Thyroid gland (tissue), 4 donors: ENCODE measurements around the gene BUB1B. TPM values are rescaled to one million over a fixed set of nuclear protein-coding genes. Genes with fewer than 3 reads are reported as not detected.

Experiments
- DNase-seq, 2 donors: peaks; one replicate each; pipeline ENCODE4 v3.0.0-alpha.2; 2019
- H3K27ac ChIP-seq, 3 donors: fragments of 200-600 bp; sonication (generic); 1 replicate in 2 of 3; 2 replicates in 1 of 3; pipeline ENCODE4 v1.5.1; 2016 to 2019; ENCODE audit warnings: mild to moderate bottlenecking in 1 of 3, moderate library complexity in 1 of 3
- H3K27me3 ChIP-seq: fragments of 200-600 bp; sonication (generic); one replicate; pipeline ENCODE4 v1.5.1; 2019
- H3K36me3 ChIP-seq, 2 donors: fragments of 200-600 bp; sonication (generic); one replicate each; pipeline ENCODE4 v1.5.1; 2016 to 2019
- H3K4me1 ChIP-seq, 2 donors: fragments of 200-600 bp; sonication (generic); one replicate each; pipeline ENCODE4 v1.5.1; 2017 to 2019
- H3K4me3 ChIP-seq, 3 donors: fragments of 200-600 bp; sonication (generic); replicated peaks in 1 of 3; 1 replicate in 2 of 3; 2 replicates in 1 of 3; pipeline ENCODE4 v1.5.1; 2016; ENCODE audit warnings: mild to moderate bottlenecking in 1 of 3
- H3K9me3 ChIP-seq: fragments of 200-600 bp; sonication (generic); one replicate; pipeline ENCODE4 v1.5.1; 2017
- CTCF ChIP-seq, 6 experiments: fragments of 200-600 bp in 3 of 6; fragments of 450-650 bp in 3 of 6; sonication (generic) in 3 of 6; IDR thresholded peaks; one replicate each; pipeline ENCODE4 v1.5.1; 2016 to 2019; ENCODE audit warnings: antibody characterized with exemption in 6 of 6, mild to moderate bottlenecking in 2 of 6, inconsistent platforms in 1 of 6, moderate library complexity in 1 of 6
- POLR2A ChIP-seq, 2 donors: fragments of 450-650 bp; IDR thresholded peaks; one replicate each; pipeline ENCODE4 v1.6.1; 2017; ENCODE audit warnings: antibody characterized with exemption in 2 of 2, mild to moderate bottlenecking in 2 of 2, moderate library complexity in 1 of 2
- WGBS, 2 donors: methylation state at CpG; one replicate each; pipeline ENCODE4 v1.1.5; 2017; 5-methylcytosine and 5-hydroxymethylcytosine counted together
- intact Hi-C: fragments of 100-400 bp; cut with DNase I; formaldehyde crosslinking; loops from one replicate; pipeline ENCODE4 v1.15.1; 2023
- total RNA-seq, 4 donors: library from RNA; depleted of rRNA; stranded (reverse); fragments of >200 nt; gene quantifications; one replicate each; pipeline ENCODE4 v1.2.3, GENCODE V29; 2016

Gene BUB1B
- total RNA-seq, 4 donors from 2014 or later, result 0.20 to 3.7 (median 1.4) TPM

DNA sequence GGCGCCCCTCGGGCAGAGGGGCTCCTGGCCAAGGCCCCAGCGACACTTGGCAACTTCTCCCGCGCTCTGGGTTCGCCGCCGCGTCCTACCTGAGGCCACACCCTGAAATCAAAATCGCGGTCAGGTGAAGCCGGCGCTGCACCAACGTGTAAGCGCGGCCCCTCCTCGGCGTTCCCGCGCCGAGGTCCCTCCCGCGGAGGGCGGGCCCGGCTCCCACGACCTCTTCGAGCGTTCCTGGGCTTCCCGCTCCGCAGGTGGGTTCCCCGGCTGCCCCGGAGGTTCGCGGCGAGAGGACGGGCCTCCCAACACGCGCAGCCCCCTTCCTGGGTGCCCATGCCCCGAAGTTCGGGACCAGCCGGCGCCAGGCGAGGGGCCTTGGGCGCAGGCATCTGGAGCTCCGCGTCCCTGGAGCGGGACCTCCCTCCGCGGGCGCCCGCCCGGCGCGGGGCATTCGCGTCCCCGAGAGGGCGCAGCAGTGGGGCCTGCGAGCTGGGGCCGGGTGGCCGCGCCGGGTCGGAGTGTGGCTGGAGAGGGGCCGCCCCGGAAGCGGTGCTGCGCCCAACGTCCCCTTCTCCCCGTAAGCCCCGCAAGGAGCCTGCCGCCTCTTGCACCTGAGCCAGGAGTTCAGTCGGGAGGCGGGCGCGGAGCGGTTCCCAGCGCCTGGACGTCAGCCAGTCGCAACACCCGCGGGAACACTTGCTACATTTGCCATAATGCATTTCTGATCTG, 91.7 kb downstream of the BUB1B start:
- Histone ChIP-seq H3K27ac (peak overlapping the region; percentile 64 to 66 (median 64)), H3K36me3 (no peaks in the 10 kb centered on the region), H3K4me1 (peaks cover 11 to 26% of the 10 kb centered on the region in 2 donors), H3K9me3 (no peaks in the 10 kb centered on the region), H3K4me3 (peak overlapping the region; percentile 43 to 52 (median 46)), H3K27me3 (no peaks in the 10 kb centered on the region)
- intact Hi-C loops, result no loop called here
- DNase-seq, result peak; percentile 81 to 84
- TF ChIP-seq POLR2A (IDR thresholded peaks at IDR 0.05) (peak in 1 of 2 donors; percentile 79), CTCF (IDR thresholded peaks at IDR 0.05) (no peak)
- WGBS, 2 donors, result 0 to 1% methylated on average over 18 to 26 of the region's 82 CpGs

DNA sequence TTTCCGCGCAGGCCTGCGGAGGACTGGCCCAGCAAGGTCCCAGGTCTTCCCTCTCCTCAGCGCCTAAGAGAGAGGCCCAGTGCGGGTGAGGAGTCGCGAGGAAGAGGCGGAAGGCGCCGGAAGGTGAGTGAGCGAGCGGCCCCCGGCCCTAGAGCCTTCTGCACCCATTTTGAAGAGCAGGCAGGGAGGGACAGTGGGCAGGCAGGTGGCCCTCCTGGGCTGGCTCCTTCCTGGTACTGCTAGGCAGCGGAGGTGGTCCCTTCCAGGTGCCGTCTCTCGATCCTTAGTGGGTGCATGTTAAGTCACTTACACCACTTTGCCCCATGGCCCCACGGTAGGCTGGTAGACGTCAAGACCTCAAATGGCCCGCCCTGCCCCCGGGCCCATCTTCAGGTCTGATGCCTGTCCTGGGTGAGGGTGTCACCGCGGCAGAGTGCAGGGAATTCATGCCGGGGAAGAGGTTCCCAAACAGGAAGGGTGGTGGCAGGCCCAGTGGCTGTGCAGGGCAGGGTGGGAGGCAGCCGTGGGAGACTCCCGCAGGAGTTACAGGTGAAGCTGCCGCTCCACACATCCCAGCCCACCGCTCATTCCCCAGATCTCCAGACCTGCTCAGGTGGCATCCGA, 92.4 kb downstream of the BUB1B start:
- Histone ChIP-seq H3K27ac (peak overlapping the region in 2 of 3 donors; percentile 64), H3K4me1 (peaks cover 11 to 26% of the 10 kb centered on the region in 2 donors), H3K9me3 (no peaks in the 10 kb centered on the region), H3K36me3 (no peaks in the 10 kb centered on the region), H3K4me3 (peak overlapping the region; percentile 43 to 52 (median 46)), H3K27me3 (no peaks in the 10 kb centered on the region)
- TF ChIP-seq CTCF (IDR thresholded peaks at IDR 0.05) (no peak), POLR2A (IDR thresholded peaks at IDR 0.05) (no peak)
- WGBS, 2 donors, result 25 to 46% methylated on average over 11 to 22 of the region's 28 CpGs
- intact Hi-C loops, result no loop called here
- DNase-seq, result peak in 1 of 2 donors; percentile 30

- Histone ChIP-seq H3K36me3 (no peaks in the 10 kb centered on the region), H3K27me3 (no peaks in the 10 kb centered on the region), H3K4me3 (no peak overlapping the region), H3K4me1 (peaks cover 11 to 26% of the 10 kb centered on the region in 2 donors), H3K27ac (no peak overlapping the region), H3K9me3 (no peaks in the 10 kb centered on the region)
- intact Hi-C loops, result no loop called here
- TF ChIP-seq CTCF (IDR thresholded peaks at IDR 0.05) (no peak), POLR2A (IDR thresholded peaks at IDR 0.05) (no peak)
- WGBS, 2 donors, result 92 to 96% methylated on average over 3 of the region's 3 CpGs
- DNase-seq, result no peak
Measured at GRCh38 chr15:40254452-40254851, 93.6 kb downstream of the BUB1B start.

DNA sequence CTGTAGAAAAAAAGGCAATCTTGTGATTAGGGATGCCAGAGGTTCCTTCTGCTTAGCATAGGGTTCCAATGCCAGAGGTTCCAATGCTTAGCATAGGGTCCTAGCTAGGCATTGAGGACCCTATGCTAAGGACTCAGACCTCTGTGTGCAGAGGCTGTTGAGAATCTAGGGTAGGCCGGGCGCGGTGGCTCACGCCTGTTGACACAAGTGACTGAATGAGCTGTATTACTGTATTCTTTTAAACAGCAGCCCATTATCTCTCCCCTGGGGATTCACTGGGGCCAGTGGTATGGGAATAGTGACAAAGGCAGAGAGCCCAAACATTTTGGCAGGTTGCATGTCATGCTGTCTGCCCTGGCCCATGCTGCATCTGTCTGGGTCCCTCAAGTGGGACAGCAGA, 94.2 kb downstream of the BUB1B start:
- no peaks in the 10 kb centered on the region for H3K27me3 ChIP-seq
- H3K4me3 ChIP-seq, result no peak overlapping the region
- H3K4me1 ChIP-seq, result peaks cover 11 to 26% of the 10 kb centered on the region in 2 donors
- intact Hi-C loops, result no loop called here
- DNase-seq, result no peak
- TF ChIP-seq POLR2A (IDR thresholded peaks at IDR 0.05), result no peak
- TF ChIP-seq CTCF (IDR thresholded peaks at IDR 0.05), result no peak
- H3K9me3 ChIP-seq, result no peaks in the 10 kb centered on the region
- 91 to 96% methylated on average over 4 of the region's 4 CpGs for WGBS, 2 donors
- no peaks in the 10 kb centered on the region for H3K36me3 ChIP-seq
- H3K27ac ChIP-seq, result no peak overlapping the region

DNA sequence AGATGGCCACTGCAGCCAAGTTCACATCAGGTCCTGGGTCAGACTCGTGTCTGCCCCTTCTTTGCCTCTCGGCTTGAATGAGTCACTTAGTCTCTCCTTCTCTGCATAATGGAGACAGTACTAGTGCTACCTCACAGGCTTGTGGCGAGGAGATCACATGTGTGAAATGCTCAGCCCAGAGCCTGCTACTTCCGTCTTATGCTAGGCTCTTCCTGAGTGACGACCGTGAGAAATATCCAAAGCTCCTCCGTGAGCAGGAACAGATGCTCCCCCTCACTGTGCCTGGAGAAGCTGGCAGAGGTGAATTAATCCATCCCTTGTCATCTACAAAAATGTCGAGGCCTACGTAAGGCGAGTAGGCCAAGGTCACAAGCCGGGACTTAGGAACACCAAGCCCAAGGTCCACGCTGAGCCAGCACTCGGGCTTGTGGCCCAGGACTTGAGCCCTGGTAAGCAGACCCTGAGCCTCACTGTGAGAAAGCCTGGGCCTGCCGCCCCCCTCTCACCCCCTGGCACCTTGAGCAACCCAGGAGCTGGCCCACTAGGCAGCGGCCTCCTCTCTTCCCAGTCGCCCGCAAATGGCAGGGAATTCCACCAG, 95.9 kb downstream of the BUB1B start:
- no peaks in the 10 kb centered on the region for H3K36me3 ChIP-seq
- H3K4me3 ChIP-seq, result no peak overlapping the region
- no peaks in the 10 kb centered on the region for H3K27me3 ChIP-seq
- H3K4me1 ChIP-seq, result peaks cover 11 to 26% of the 10 kb centered on the region in 2 donors
- H3K27ac ChIP-seq, result no peak overlapping the region
- WGBS, 2 donors, result 91 to 94% methylated on average over 12 to 15 of the region's 17 CpGs
- no peak for DNase-seq
- intact Hi-C loops, result no loop called here
- H3K9me3 ChIP-seq, result no peaks in the 10 kb centered on the region
- TF ChIP-seq CTCF (IDR thresholded peaks at IDR 0.05) (no peak), POLR2A (IDR thresholded peaks at IDR 0.05) (no peak)
